HG03045 (cell line): ENCODE data around the gene ARHGAP32.

Experiments used
- ATAC-seq: cut with Tn5 transposase; IDR thresholded peaks from one replicate; pipeline ENCODE4 v1.9.1; 2021; ENCODE audit warnings: mild to moderate bottlenecking, moderate library complexity; ENCODE audit not compliant: unreplicated experiment

Gene ARHGAP32

DNA sequence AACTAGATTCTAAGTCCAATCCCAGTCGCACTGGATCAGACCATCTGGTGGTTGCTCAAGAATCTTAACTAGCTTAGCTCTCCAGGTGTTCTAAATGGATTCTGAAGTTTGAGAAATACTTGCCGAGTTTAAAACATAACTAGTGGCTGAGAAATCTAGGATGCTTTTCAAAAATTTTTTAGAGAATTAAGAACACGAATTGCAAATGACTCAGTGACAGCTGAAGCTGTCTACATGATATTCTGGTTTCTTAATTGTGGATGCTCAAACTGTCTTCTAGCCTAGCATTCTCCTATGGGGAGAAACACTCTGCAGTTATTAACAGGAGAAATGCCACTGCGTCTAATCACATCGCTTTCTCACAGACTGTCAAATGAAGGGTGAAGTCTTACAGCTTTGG lies 229.2 kb downstream of the ARHGAP32 start:
- ATAC-seq, result no peak

DNA sequence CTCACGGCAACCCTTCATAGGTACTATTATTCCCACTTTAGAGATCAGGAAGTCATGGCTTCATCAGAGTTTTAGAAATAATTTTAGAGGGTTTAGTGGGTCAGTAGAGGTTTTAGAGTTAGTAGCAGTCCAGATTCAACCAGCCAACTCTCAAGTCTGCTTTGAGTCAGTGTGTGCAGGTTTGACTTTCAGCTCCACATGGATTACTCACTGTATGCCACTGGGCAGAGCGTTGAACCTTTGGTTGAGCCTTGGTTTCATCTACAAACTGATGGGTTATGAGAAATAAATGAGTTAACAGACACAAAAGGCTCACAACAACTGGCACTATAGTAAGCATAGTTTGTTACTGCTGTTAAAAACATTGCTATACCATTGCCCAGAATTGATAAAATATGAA lies 230.5 kb downstream of the ARHGAP32 start:
- no peak for ATAC-seq

DNA sequence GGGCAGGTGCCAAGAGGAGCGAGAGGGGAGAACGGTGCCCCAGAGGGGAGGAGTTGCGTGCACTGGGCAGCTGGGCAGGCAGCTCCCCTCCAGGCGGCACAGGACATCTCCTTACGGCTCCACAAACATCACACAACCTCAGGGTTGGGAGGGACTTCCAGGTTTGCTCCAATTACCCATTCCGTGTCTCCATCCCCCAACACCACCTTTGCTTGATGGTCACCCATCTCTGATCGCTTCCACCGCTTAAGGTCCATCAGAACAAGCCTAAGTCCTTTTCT lies 235.0 kb downstream of the ARHGAP32 start:
- no peak for ATAC-seq

DNA sequence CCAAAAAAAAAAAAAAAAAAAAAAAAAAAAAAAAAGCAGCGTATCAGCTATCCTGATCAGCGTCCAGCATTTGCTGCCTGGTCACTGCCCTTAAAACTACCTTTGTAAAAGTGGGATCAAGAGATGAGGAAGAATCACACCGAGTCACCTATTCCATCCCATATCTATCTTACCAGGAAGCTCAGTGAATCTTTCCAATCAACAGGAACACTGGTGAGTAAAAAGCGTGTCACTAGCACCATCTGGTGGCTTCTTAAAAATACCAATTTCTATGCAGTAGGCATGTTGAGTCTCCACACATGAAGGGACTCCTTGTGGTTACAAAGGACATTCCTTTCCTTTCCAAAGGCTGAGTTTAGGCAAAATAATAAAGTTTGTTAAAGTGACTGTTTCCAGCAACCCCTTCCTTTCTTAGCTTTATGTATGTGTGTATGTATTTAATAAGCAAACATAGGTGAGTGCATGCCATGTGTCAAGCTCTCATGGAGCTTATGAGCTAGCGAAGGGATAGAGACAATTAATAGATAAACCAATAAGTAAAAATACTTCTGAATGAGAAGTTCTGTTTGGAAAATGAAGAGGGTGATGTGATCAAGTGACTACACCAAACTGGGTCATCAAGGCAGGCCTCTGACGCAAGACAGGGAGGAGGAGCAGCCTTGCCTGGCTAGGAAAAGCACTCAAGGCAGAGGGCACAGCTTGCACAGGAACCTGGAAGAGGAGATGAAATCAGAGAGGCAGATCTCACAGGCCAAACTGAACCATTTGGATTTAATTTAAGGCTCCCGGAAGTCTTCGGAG lies 235.5 kb downstream of the ARHGAP32 start:
- no peak for ATAC-seq

DNA sequence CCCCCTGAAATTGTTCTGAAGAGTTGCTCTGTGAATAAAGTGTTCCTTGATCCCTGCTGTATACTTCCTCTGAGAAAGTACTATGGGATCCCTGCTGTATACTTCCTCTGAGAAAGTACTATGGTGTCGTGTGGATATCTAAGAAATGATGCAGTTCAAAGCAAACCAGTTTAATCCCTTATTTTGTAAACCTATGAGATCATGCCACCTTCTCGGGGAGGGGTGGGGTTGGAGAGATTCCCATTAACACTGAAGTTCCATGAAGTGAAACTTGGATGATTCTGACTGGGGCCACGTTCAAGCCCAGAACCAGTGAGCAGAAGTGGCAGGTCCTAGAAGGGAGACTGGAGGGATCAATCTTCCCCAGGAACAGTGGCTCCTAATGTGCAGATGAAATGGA lies 236.5 kb downstream of the ARHGAP32 start:
- no peak for ATAC-seq

DNA sequence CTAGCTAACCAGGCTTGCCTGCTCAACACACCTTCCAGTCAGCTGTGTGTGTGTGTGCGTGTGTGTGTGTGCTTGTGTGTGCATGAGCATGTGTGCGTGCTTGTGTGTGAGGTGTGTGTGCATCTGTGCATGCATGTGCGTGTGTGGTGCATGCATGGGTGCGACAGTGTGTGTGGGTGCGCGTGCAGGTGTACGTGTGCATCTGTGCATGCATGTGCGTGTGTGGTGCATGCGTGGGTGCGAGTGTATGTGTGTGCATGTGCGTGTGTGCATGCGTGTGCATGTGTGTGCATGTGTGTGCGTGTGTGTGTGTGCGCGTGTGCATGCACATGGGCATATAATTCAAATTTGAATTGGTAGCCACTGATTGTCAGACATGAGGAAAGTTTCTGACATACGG lies 239.0 kb downstream of the ARHGAP32 start:
- no peak for ATAC-seq

DNA sequence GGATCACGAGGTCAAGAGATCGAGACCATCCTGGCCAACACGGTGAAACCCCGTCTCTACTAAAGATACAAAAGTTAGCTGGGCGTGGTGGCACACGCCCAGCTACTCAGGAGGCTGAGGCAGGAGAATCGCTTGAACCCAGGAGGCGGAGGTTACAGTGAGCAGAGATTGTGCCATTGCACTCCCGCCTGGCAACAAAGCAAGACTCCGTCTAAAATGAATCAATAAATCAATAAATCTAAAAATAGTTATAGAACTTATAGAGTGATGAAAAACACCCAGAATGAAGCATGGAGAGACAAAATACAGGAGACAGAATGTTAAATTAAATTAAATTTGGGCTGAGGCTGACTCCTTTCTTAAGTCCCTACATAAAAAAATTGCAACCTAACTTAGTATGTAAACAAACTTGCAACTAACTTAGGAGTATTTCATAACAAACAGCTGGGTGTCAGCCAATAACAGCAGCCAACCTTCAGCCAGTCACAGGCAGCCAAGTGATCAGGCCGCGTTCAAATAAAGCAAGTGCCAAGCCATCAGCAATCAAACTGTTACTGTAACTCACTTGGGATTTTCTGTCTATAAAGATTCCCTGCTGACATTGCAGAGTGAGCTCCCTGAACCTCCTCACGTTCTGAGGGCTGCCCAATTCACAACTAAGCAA lies 242.2 kb downstream of the ARHGAP32 start:
- ATAC-seq, result no peak

DNA sequence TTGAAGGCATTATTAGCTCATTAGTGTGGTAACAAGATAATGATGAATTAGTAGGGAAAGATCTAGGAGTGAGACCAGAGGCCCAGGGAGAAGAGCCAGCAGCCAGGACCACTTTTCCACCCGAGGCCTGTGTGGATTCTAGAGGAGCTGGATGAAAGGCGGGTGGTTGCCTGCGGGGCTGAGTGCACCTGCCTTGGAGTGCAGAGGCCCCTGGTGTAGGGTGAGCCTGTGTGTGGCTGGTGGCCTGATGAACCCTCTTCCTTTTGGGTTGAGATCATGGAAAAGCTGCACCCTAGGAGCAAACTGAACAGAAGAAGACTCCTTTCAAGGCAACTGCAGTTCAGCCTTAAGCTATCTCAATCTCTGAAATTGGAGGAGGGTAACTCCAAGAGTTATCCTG lies 243.5 kb downstream of the ARHGAP32 start:
- ATAC-seq, result no peak

DNA sequence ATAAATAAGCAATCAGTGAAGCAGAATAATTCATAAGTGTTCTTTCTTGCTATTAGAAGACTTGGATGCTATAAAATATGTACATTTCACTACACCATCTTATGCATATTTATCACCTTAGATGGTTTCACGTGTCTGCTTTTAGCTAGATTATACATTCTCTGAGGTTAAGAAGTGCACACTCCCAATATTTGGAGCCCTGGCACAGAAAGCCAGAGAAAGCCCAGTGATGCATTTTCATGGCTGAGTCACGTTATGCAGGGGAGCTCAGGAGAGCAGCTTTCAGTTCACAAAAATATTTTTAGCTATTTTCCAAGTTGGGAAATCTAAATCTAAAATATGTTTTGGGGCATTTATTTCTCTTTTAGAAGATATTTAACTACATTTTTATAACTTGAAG lies 244.4 kb downstream of the ARHGAP32 start:
- ATAC-seq, result no peak

DNA sequence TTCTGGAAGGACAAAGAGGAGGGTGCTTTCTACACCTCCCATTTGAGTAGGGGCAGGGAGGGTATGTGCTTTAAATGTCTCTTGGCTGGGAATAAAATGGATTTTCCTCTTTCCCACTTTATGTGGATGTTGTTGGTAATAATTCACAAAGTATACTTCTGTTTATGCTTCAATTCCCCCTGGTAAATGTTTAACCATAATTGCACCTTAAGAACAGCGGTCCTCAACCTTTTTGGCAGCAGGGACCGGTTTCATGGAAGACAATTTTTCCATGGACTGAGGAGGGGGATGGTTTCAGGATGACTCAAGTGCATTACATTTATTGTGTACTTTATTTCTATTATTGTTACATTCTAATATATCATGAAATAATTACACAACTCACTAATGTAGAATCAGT lies 245.5 kb downstream of the ARHGAP32 start:
- no peak for ATAC-seq

DNA sequence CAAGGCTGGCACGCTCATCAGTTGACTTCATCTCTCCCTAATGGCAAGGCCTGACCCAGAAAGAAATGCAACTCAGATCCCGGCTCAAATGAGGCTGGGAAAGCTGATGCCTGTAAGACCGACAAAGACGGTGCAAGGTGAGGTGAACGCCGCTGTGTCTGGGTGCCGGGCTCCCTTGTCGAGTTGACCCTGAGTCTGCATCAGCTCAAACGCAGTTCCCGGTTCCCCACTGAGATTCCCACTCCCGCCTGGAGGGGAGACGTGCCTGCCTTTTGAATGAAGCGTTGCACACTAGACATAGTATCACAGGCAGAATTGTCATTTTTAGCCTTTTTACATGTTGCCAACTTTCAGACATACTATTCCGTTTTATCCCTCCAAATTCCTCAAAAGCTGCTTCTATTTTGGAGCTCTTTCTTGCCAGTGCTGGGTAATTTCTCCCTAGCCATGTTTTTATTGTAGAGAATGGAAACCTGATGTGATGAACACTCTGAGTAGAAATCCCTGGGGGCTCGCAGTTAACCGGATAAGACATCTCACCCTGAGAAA lies 248.6 kb downstream of the ARHGAP32 start:
- no peak for ATAC-seq

DNA sequence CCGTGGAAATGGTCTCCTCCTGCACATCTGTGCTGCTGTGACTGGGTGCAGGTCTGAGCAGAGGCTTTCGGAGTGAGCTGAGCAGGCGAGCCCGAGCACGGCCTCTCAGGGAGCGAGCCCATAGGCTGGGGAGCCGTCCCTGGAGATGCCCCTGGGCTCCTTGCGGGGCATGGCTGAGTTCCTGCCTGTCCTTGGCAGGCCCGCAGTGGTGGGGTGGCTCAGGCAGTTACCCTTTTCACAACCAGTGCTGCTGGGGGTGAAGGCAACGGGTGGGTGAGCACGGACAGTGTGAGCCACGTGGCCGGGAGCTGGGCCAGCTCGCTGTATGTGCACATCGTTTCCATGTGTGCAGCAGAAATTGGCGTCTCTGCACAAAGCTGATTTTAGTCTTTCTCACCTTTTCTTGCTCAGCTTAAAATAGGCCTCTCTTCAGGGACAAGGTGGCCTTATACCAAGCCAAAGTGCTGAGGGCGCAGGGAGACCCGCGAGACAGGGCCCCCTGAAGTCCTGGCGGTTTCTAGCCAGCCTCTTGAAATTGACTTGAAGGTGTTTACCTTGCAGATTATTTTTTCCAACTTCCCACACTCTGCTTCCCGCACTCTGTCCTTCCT lies 249.2 kb downstream of the ARHGAP32 start, which contains the start of gene TP53AIP1:
TSS of gene TP53AIP1 (minus strand) at position 55 of the 611 bp plus-strand sequence. CDS start 5,053 bp downstream, outside the sequence.
- ATAC-seq, result no peak

DNA sequence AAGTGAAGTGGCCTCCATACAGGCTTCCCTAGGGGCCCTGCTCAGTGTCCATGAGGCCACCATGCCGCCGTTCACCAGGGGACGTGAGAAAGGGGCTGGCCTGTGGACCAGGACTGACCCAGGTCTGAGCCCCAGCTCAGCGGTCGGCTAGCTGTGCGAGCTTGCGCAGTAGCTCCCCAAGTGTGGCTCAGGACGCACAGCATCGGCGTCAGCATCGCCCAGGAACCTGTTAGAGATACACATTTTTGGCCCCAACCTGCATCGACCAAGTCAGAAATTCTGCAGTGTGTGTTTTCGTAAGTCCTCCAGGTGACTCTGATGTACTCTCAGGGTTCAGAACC lies 249.9 kb downstream of the ARHGAP32 start:
- ATAC-seq, result no peak

DNA sequence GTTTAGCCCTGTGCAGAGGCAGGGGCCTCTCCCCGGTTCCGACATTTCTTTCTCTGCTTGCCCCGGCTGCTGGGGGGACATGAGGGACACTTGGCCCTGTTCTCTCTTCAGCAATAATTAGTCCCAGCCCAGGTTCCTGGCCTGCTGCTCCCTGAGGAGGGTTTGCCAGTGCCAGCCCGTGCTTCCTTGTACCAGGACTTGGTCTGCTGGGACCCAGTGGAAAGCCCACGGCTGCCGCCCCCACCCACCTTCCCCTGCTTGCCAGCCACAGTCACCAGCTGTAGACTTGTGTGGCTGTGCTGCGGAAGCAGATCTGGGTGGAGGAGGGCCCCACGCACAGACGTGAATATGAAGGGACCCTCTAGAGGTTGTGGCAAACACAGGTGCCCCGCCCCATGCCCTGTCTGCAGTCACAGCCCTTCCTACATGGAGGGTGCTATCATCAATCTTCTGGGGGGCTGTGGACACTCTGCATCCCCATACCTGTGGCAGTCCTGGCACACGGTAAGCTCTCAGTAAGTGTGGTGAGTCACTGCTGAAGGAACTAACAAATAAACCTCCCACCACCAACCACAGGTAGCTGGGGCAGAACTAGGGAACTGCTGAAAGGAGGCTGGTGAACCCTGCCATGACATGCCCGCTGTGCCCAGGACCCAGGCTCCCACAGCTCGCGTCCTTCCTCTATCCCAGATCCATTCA lies 250.4 kb downstream of the ARHGAP32 start:
- ATAC-seq, result no peak

DNA sequence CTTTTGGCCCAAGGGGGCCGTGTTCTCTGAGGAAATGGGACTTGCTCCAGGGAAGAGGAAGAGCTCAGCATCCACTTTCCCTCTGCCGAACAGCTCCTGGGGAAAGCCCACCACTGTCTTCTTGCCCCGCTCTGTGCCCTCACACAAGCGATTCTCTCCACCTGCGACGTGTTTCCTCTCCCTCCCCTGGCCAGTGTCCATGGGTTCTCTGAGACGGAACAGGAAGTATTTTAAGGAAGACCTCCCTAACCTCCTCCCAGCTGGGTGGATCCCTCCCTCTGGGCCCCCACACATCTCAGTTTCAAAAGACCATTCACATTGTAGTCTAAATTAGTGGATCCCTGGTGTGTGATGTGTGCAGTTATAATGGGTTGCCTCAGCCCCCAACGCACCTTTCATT lies 251.0 kb downstream of the ARHGAP32 start:
- no peak for ATAC-seq

DNA sequence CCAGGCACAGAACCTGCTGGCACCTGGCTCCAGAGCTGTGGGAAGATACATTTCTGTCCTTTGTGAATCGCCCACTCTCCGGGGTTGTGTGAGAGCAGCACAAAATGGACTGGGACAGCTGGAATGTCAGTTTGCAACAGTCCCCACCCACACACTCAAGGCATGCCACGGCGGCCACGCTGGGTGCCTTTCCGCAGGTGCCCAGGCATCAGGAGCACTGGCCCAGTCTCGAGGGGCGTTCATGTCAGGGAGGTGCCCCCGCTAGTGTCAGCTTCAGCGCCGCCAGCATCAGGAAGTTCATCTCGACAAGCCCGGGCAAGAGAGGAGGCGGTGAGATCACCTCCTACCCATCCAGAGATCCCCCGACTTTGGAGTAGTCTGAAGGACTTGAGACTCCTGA lies 251.5 kb downstream of the ARHGAP32 start:
- ATAC-seq, result no peak

DNA sequence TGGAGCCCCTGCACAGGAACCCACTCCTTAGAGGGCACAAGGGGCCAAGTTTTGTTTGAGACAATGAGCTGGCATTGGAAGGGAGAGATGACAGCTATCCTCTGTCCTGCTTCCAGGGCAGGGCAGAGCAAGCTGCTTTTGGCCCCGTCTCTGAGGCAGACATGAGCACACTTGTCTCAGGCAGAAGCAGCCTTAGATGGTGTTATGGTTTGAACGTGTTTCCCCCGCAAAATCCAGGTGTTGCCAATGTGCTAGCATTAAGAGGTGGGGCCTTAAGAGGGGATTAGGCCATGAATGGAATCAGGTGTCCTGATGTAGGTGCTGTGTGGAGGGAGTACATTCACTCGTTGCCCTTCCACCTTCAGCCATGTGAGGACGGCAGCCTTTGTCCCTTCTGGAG lies 252.0 kb downstream of the ARHGAP32 start:
- no peak for ATAC-seq

DNA sequence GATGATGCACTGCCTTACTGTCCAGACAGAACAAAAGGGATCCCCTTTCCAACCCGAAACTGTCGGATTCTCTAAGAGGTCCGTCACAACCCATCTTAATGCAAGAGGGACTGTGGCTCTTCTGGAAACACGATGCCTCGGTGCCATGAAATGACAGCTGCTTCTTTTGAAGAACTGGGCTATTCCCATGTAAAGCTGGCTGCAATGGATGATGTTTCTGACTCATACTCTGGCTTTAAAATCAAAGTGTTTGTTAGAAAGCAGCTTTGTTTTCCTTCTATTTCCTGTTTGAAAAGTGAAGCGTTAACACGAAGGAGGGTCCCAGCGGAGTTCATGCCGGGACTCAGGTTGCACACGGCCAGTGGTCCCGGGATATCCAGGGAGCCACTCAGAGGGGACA lies 252.5 kb downstream of the ARHGAP32 start:
- ATAC-seq, result no peak

DNA sequence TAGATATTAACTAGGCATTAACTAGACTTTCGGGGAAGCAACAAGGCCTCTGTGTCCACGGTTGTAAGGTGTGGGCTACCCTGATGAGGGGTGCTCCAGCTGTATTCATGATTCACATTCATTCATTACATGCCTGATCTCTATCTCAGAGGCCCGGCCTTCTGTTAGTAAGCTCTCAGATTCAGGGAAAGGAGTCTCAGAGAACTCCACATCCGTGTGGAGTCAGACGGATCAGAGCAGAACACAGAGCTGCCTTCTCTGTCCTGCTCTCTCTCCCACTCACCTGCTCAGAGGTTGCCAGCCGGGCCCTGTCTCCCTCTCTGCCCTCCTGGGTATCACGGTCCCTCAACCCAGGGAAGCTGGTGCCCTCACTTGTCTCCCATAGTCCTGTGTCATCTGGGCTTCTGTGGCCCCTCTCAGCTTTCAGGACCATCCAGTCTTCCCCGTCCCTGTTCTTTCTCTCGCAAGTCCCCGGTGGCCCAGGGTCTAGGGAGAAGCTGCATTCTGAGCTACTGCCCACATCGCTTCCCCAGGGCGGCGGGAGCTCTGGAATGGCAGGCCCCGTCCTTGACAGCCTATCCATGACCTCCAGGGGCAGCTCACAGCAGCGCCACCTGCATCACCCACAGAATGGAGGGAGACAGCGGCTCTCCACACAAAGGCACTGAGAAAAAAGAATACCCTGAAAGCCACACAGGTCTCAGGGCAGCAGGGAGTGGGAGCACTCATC lies 253.8 kb downstream of the ARHGAP32 start:
- no peak for ATAC-seq

DNA sequence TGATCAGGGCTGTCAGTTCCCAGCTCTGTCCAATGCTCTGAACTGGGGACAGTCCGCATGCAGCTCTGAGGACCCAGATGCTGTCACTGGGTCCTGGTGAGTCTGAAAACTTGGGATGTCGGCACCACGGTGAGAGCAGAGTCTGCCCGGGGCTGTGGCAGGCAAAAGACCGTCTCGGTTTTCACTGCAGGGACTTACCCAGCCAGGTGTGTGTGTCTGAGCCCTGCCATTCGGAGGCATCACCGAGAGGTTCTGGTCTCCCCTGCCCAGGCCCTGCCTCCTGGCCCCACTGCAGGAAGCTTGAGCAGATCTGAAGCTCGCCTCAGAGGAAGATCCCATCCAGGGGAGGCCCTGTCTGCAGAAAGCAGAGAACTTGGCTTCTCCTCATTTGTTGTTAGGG lies 254.6 kb downstream of the ARHGAP32 start:
- ATAC-seq, result no peak
